ENCODE data around the gene RNASEH1. TPM values are rescaled to one million over a fixed set of nuclear protein-coding genes. Genes with fewer than 3 reads are reported as not detected.

The RNASEH1 gene
- total RNA-seq, 1 donor from 2014 or later, result 26.8 TPM

DNA sequence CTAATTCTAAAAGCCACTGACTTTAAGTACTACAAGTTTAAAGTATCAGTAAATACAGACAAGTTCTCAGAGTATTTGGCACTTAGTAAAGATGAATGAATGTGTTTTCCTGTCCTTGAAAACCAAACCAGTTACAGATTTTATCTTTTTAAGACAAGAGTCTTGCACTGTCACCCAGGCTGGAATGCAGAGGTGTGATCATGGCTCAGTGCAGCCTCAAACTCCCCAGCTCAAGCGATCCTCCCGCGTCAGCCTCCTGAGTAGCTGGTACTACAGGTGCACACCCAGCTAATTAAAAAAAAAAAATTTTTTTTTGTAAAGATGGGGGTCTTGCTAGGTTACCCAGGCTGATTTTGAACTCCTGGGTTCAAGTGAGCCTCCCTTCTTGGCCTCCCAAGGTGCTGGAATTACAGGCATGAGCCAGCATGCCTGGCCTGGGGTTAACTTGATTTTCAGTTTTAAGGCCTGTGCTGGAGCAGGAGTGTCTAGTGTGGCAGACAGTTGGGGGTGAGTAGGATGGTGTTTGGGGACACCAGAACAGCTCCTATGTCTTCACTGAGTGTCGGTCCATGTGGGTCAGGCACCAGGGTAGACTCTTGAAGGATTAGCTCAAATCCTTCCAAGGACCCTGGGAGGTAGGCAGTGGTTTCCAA is 26.6 kb upstream of the RNASEH1 start:
- Mint-ChIP-seq H3K4me3 (no peak overlapping the region), H3K27me3 (ENCODE audit: insufficient read depth, low read depth) (no peaks in the 10 kb centered on the region), H3K36me3 (peaks cover 30% of the 10 kb centered on the region), H3K27ac (no peak overlapping the region), H3K9me3 (peaks cover under 1% of the 10 kb centered on the region), H3K4me1 (peaks cover 5% of the 10 kb centered on the region)
- no peak for DNase-seq (ENCODE audit: low spot score)
- H2AFZ ChIP-seq (replicated peaks), result no peak overlapping the region
- no peak overlapping the region for H3K27ac ChIP-seq
- H3K9me3 ChIP-seq (ENCODE audit: low read depth), result no peaks in the 10 kb centered on the region
- H3K27me3 ChIP-seq, result no peaks in the 10 kb centered on the region
- peaks cover 44% of the 10 kb centered on the region for H3F3A ChIP-seq (ENCODE audit: low read depth)
- H3K36me3 ChIP-seq, result peaks cover 15% of the 10 kb centered on the region
- H3K4me2 ChIP-seq, result no peak overlapping the region
- H3K4me3 ChIP-seq, result no peak overlapping the region
- H3K4me1 ChIP-seq, result no peaks in the 10 kb centered on the region
- no peak for TF ChIP-seq EZH2phosphoT487 (IDR thresholded peaks at IDR 0.05)
- TF ChIP-seq, protein P1, sequence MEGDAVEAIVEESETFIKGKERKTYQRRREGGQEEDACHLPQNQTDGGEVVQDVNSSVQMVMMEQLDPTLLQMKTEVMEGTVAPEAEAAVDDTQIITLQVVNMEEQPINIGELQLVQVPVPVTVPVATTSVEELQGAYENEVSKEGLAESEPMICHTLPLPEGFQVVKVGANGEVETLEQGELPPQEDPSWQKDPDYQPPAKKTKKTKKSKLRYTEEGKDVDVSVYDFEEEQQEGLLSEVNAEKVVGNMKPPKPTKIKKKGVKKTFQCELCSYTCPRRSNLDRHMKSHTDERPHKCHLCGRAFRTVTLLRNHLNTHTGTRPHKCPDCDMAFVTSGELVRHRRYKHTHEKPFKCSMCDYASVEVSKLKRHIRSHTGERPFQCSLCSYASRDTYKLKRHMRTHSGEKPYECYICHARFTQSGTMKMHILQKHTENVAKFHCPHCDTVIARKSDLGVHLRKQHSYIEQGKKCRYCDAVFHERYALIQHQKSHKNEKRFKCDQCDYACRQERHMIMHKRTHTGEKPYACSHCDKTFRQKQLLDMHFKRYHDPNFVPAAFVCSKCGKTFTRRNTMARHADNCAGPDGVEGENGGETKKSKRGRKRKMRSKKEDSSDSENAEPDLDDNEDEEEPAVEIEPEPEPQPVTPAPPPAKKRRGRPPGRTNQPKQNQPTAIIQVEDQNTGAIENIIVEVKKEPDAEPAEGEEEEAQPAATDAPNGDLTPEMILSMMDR (IDR thresholded peaks at IDR 0.05), result no peak
- no peak for TF ChIP-seq EZH2 (IDR thresholded peaks at IDR 0.05)
- peaks cover 29% of the 10 kb centered on the region for H4K20me1 ChIP-seq (ENCODE audit: low read depth)
- H3K79me2 ChIP-seq (ENCODE audit: low read depth), result peaks cover 17% of the 10 kb centered on the region
- H3K9ac ChIP-seq, result no peak overlapping the region

DNA sequence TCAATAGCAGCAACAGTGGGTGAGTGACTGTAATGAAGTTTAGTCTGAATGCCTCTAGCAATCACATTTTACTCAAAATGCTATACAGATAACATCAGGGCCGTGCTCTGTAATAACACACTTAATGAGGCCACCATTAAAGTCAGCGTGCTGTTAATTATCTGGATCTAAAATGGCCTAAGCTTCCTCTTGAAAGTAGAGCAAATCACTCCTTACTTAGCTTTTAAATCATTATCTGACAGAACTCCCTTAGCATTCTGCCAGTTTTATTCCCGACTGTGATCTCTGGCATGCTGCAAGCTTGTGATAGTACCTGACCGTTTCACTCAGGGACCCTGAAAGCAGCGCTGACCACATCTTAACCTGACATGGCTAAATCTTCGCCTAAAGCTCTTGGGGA is 25.9 kb upstream of the RNASEH1 start:
- Mint-ChIP-seq H3K36me3 (peaks cover 32% of the 10 kb centered on the region), H3K27me3 (ENCODE audit: insufficient read depth, low read depth) (no peaks in the 10 kb centered on the region), H3K27ac (no peak overlapping the region), H3K9me3 (no peaks in the 10 kb centered on the region), H3K4me3 (no peak overlapping the region), H3K4me1 (peaks cover 11% of the 10 kb centered on the region)
- no peak overlapping the region for H3K4me2 ChIP-seq
- TF ChIP-seq EZH2 (IDR thresholded peaks at IDR 0.05) (no peak), EZH2phosphoT487 (IDR thresholded peaks at IDR 0.05) (no peak)
- TF ChIP-seq, protein P1 (IDR thresholded peaks at IDR 0.05), result no peak
- no peak overlapping the region for H2AFZ ChIP-seq (replicated peaks)
- H4K20me1 ChIP-seq (ENCODE audit: low read depth), result peaks cover 35% of the 10 kb centered on the region
- no peak overlapping the region for H3K27ac ChIP-seq
- peaks cover 23% of the 10 kb centered on the region for H3K79me2 ChIP-seq (ENCODE audit: low read depth)
- no peaks in the 10 kb centered on the region for H3K4me1 ChIP-seq
- H3K36me3 ChIP-seq, result peaks cover 20% of the 10 kb centered on the region
- no peaks in the 10 kb centered on the region for H3K27me3 ChIP-seq
- H3K9ac ChIP-seq, result no peak overlapping the region
- no peak overlapping the region for H3K4me3 ChIP-seq
- H3F3A ChIP-seq (ENCODE audit: low read depth), result peaks cover 51% of the 10 kb centered on the region
- DNase-seq (ENCODE audit: low spot score), result no peak
- H3K9me3 ChIP-seq (ENCODE audit: low read depth), result no peaks in the 10 kb centered on the region

DNA sequence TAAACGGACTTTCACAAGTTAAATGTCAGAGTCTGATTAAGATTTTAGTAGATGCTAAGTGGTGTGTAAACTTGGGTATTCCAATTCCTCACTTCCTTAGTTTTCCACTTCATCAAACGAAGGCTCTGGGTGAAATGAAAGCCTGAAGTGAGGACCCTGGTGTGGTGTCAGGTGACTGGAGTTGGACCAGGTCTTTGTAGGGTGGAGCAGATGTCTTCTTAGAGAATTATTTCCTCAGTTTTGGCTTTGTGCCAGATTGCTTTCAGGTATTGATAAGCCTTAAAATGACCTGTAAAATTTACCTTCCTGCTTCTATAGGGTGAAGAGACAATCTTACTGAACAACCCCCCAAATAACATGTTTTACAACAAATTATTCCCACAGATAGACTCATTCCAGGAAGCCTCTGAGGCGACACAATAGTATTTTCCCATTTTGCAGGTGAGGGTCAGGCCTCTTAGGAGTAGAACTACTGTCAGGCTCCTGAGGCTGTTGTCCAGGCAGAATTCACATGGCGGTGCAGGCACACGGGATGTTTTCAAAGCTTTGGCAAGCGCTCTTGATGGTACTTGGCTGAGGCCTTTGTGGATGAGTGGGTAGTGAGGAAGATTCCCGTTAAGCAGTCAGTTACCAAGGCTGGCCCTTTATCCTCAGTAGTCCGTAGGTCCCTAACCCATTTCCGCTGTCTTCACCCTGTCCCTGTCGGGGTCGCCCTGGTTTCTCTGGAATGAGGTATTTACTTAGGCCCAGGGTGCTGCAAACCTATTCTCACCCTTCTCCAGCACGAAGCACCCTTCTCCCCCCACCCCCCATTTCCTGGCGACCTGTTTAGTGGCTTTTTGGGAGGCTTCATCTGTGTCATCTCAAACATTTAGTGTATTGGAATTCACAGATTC is 23.5 kb upstream of the RNASEH1 start:
- Histone ChIP-seq H3K4me2 (no peak overlapping the region), H3K9me3 (ENCODE audit: low read depth) (no peaks in the 10 kb centered on the region), H3K27me3 (no peaks in the 10 kb centered on the region), H3K4me1 (peaks cover 15% of the 10 kb centered on the region), H2AFZ (replicated peaks) (no peak overlapping the region), H3K36me3 (peaks cover 41% of the 10 kb centered on the region), H4K20me1 (ENCODE audit: low read depth) (peaks cover 60% of the 10 kb centered on the region), H3F3A (ENCODE audit: low read depth) (peaks cover 68% of the 10 kb centered on the region), H3K27ac (no peak overlapping the region), H3K79me2 (ENCODE audit: low read depth) (peaks cover 48% of the 10 kb centered on the region), H3K4me3 (no peak overlapping the region), H3K9ac (no peak overlapping the region)
- TF ChIP-seq EZH2 (IDR thresholded peaks at IDR 0.05), result no peak
- TF ChIP-seq EZH2phosphoT487 (IDR thresholded peaks at IDR 0.05), result no peak
- TF ChIP-seq, protein P1 (IDR thresholded peaks at IDR 0.05), result no peak
- Mint-ChIP-seq H3K4me3 (no peak overlapping the region), H3K36me3 (peaks cover 46% of the 10 kb centered on the region), H3K27ac (no peak overlapping the region), H3K4me1 (peaks cover 28% of the 10 kb centered on the region), H3K27me3 (ENCODE audit: insufficient read depth, low read depth) (no peaks in the 10 kb centered on the region), H3K9me3 (no peaks in the 10 kb centered on the region)
- no peak for DNase-seq (ENCODE audit: low spot score)
